NCI-H2171 treated with DMSO at 0.1 percent for 48 hours (cell line): ENCODE results near the gene USP46.

Experiments
- DNase-seq: peaks from one replicate; lab custom pipeline; 2025; lab: John Stamatoyannopoulos, UW

Gene USP46, protein sequence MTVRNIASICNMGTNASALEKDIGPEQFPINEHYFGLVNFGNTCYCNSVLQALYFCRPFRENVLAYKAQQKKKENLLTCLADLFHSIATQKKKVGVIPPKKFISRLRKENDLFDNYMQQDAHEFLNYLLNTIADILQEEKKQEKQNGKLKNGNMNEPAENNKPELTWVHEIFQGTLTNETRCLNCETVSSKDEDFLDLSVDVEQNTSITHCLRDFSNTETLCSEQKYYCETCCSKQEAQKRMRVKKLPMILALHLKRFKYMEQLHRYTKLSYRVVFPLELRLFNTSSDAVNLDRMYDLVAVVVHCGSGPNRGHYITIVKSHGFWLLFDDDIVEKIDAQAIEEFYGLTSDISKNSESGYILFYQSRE

DNA sequence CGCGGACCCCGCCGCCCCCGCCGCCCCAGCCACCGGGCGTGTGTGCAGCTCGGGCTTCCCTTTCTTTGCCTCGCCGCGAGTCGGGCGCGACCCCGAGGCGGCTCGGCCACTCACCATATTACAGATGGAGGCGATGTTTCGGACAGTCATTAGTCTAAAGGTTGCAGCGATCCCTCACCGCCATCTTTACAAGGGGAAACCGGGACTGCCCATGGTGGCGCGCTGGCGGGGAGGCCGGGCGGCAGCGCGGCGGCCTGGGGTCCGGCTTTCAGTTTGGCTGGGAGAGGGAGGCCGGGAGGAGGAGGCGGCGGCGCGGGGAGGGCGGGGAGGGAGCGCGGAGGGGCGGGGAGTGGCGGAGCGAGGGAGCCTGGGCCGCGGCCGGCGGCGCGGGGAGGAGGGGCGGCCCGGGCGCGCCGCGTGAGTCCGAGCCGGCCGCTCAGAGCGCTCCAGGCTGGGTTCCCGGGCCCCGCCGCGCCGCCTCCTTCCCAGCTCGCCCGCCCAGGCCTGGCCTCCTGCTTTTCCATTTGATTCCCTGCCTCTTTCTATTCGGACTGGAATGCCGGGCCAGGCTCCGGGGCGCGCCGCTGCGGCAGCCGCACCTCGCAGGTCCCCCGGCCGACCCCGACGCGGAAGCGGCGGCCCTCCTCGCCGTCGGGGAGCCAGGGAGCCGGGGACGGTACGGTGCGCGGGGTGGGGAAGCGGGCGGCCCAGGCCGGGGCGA lies at the start of gene USP46:
USP46 (minus strand) TSS at position 301 of the 721 bp plus-strand sequence; CDS start at position 150, 151 bp downstream.
- peak; percentile 13 for DNase-seq

DNA sequence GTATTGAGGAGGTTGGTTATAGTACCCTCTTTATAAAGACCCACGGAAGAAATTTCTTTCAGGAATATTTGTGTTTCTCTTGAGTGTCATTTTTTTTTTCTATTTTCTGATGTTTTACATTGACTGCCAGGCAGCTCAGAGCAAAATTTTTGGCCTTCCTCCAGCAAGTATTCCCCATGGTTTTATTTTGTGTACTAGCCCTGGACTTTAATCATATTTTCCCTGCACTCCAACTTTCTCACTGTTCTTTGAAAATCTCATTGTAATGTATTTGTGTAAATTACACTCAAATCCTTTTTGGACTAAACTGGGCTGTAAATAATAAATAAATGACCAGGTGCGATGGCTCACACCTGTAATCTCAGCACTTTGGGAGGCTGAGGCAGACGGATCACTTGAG lies 45.6 kb upstream of the USP46 start:
- DNase-seq: peak; percentile 35

DNA sequence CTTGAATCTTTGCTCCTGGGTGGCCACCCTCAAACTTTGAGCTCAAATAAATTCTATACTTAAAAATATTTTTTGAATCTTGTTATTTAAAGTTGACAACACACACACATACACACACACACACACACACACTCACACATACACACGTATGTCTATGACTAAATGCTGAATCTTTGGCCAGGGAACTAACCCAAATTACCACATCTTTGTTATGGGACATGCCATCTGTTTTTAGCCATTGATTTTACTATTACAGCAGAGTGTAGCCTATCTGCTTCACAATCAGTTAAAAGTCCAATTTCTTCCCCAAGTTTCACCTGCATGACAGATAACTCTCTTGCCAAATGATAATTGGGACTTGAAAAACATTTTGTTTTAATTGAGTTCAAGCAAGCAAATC lies 45.0 kb upstream of the USP46 start:
- peak; percentile 21 for DNase-seq

DNA sequence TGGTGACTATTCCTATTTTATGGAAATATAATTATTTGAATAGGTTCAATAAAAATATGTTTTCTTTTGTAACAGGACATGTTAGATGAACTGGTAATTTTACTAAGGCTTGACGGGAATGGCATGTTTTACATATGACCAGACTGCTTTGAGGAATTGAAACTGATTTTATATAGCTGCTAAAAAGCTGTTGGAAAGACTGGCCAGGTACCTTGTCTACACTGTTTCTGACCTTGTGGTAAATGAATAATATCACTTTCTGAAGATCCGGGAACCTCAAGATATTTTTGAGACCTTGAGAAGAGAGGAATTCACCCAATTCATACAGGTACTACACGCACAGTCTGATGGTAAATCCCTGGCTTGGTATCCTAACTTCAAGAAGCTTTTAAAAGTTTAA lies 42.1 kb upstream of the USP46 start:
- DNase-seq: no peak

DNA sequence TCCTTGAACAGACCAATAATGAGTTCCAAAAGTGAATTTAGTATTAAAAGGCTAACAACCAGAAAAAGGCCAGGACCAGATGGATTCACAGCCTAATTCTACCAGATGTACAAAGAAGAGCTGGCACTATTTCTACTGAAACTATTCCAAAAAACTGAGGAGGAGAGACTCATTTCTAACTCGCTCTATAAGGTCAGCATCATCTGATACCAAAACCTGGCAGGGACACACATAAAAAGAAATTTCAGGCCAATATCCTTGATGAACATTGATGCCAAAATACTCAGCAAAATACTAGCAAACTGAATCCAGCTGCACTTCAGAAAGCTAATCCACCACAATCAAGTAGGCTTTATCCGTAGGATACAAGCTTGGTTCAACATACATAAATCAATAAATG lies 35.8 kb upstream of the USP46 start:
- no peak for DNase-seq

DNA sequence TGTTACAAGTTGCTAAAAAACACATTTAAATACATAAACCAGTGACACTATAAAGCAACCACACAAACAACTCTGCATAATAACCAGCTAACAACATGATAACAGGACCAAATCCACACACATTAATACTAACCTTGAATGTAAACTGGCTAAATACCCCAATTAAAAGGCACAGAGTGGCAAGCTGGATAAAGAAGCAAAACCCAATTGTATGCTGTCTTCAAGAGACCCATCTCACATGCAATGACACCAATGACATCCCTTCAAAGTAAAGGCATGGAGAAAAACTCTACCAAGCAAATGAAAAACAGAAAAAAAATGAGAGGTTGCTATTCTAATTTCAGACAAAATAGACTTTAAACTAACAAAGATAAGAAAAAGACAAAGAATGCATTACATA lies 34.4 kb upstream of the USP46 start:
- DNase-seq: no peak

DNA sequence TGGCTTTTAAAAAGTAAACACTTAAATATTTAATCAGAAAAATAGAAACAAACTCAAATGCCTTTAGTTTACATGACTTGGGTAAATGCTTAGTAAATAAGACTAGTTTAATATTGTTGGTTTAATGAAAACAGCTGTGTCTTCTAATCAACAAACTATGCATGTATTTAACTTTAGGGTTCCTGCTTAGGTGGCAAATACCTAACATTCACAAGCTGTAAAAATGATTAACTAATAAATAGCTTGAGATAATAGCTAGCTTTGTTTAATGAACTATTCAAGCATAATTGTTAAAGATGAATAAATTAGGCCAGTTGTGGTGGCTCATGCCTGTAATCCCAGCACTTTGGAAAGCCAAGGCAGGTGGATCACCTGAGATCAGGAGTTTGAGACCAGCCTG lies 30.0 kb upstream of the USP46 start:
- no peak for DNase-seq

DNA sequence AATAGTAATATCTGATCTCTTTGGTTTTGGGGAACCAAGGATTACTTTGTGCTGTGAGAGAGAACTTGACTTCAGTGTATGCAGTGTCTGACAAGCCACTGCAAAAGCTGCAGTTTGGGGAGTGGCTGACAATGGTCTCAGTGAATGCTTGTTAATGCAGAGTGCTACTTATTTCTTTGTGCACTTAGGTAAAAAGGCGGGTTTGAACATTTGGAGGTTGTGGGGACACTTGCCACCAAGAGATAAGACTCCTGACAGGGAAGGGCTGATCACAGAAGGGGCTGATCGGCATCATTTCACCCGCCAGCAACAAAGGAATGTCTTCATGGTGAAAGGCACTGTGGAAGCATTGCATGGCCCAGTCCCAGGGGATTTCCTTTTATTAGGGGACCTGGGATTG lies 28.6 kb upstream of the USP46 start:
- no peak for DNase-seq

DNA sequence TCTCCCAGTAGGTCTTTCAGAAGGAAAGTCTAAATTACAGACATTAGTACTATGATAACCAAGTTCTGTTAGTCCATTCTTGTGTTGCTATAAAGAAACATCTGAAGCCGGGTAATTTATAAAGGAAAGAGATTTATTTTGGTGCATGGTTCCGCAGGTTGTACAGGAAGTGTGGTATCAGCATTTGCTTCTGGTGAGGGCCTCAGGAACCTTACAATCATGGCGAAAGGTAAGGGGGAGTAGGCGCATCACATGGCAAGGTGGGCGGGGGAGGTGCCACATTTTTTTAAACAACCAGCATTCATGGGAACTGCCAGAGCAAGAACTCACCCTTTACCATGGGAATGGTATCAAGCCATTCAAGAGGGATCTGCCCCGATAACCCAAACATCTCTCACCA lies 26.2 kb upstream of the USP46 start:
- DNase-seq: no peak

DNA sequence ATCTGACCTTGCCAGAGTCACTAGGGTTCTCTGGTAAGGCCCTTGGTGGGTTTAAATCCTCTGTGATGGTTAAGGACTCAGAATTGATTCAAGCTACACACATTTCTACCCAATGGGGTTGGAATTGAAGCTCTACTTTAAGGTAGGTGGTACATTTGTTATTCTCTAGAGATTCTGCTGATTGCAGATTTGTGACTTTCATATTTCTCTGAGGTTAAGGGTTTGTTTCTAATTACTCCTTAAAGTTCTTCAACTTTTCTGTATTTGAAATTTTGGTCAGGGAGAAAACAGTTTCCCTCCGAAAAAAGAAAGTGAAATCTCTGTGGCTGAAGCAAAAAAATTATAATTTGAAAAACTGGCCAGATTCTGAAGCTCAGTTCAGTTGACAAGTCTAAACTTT lies 25.8 kb upstream of the USP46 start:
- DNase-seq: no peak

DNA sequence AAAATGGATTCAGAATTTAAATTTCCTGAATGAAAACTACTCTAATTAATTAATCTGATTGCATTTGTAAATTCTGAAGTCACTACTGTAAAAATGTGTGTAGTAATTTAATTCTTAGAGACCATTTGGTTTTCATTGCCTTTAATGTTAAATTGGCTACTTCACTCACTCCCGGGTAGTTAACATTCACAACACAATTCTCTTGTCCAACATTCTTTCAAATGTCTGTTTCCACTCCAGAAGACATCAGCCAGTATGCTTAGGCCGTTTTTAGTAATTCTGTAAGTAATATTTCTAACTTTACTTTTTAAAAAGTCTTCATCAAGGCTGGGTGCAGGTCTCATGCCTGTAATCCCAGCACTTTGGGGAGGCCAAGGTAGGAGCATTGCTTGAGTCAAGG lies 21.3 kb upstream of the USP46 start:
- DNase-seq: no peak

DNA sequence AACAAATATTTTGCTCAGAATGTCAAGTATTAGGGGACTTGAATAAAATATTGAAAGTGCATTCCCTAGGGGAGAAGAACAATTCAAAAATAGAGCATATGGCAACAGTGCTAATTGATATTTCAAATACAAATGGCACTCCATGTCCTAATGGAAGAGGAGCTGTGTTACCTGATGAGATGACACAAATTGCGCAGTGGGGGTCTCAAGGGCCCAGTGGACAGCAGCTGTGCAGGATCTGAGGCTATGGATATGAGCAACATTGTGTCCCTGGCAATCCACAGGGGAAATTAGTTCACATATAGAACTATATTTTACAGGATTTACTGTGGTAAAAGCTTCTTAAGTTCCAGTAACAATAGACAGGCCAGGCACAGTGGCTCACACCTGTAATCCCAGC lies 17.4 kb upstream of the USP46 start:
- DNase-seq: peak; percentile 58

DNA sequence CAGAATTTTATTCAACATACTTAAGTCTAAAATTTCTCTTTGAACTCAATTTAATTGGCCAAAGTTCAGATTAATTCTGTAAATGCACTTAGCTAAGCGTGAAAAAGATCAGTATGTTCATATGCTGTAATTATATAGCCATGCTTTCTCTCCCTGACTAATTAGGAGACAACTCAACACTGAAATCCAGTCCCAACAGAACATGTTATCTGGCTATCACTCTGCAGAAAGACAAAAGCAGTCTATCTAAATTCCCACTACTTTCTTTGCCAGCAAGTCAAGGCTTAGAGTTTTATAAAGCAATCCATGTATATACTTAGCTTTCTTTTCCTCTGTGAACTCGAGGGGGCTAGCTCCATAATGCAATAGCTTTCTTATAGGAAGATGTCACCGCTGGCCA lies 16.0 kb upstream of the USP46 start:
- DNase-seq: peak; percentile 15

DNA sequence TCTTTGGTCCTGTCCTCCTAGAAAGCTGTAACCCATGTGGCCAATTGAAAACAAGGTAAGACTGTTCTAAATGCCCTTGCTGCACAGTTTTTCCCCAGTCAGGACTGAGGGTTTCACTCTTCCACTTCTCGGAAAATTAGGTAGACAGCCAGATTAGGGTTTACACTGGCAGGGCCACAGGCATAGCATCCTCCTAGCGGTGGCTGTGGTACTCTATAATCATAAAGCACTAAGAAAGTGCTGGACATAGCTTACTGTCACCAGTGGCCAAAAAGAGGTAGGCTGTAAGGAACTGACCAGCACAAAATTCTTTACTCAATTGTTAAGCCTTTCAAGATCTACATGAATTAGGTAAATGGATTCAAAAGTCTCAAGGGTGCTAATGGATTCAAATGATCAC lies 11.6 kb upstream of the USP46 start:
- no peak for DNase-seq

DNA sequence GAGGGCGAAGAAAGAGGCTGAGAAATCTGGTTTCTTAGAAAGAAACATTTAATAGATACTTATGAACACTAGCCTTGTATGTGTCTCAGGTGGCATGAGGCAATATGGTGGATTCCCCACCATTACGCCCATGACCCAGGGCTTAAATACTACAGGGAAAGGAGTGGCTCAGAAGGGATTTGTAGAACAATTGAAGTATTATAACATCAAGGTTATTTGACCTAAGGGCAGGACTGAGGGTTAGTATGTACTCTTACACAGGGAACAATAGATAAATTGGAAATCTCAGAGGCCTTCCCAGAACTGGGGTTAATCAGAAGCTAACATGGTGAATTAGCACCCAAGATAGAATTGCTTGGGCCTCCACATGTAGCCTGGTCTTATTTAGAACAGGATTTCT lies 11.0 kb upstream of the USP46 start:
- no peak for DNase-seq

DNA sequence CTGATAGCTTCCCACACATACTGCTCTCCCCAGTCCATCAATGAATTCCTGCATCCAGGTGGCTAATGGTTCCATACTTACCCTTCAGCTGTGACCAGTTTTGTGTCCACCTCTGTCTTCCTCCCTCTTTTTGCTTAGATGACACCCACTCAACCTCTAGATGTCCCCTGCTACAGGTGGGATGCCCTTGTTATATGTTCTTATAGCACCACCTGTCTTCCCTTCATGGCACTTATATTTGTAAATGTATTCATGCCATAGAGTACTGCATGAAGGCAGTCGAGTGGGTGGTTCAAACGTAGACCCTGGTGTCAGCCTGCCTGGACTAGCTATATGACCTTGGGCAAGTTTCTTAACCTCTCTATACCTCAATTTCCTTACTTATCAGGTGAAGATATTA lies 6.5 kb upstream of the USP46 start:
- peak; percentile 4 for DNase-seq

DNA sequence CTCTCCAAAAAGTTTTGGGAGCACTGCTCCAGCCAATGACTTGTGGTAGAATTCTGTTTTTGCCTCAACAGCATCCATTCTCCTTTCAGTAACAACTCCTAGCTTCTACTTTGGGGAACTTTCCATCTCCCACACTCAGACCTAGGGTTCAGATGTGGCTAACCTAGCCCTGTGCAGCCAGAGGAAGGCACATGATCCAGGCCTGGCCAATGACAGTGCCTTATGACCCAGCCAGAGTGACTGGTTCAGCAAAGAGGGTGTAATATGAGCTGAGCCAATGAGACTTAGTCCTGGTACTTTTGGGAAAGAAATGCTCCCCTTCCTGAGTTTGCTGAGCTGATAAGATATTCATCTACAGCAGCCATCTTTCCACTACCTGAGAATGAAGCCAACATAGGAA lies 5.4 kb upstream of the USP46 start:
- DNase-seq: no peak

DNA sequence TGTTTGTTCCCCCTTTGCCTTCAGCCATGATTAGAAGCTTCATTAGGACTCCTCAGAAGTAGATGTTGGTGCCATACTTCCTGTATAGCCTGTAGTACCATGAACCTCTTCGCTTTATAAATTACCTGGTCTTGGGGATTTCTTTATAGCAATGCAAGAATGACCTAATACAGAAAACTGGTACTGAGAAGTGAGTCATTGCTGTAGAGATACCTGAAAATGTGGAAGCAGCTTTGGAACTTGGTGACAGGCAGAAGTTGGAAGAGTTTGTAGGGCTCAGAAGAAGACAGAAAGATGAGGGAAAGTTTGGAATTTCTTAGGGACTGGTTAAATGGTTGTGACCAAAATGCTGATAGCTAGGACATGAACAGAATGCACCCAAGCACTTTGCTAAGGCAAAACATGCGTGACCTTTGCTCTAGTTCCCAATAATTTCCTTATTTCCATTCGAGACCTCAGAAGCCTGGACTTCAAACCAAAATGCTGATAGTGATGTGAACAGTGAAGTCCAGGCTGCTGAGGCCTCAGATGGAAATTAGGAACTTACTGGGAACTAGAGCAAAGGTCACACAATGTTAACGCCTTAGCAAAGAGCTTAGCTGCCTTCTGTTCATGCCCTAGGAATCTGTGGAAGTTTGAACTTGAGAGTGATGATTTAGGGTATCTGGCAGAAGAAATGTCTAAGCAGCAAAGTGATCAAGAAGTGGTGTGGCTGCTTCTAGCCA lies 3.0 kb upstream of the USP46 start:
- no peak for DNase-seq

DNA sequence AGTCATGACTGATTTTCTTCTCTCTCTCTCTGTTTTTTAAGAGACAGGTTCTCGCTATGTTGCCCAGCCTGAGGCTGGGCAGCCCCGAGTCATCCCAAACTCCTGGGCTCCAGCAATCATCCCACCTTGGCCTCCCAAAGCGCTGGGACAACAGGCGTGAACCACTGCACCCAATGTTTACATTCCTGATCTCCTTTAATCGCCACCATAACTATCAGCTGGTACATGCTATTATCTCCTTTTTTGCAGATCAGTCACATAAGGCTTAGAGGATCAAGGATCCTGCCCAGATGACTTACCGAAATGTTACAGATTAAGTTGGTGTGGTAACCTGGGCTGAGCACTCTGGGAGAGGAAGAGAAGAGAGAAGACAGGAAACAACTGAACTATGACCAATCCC lies 1.5 kb upstream of the USP46 start:
- DNase-seq: no peak

DNA sequence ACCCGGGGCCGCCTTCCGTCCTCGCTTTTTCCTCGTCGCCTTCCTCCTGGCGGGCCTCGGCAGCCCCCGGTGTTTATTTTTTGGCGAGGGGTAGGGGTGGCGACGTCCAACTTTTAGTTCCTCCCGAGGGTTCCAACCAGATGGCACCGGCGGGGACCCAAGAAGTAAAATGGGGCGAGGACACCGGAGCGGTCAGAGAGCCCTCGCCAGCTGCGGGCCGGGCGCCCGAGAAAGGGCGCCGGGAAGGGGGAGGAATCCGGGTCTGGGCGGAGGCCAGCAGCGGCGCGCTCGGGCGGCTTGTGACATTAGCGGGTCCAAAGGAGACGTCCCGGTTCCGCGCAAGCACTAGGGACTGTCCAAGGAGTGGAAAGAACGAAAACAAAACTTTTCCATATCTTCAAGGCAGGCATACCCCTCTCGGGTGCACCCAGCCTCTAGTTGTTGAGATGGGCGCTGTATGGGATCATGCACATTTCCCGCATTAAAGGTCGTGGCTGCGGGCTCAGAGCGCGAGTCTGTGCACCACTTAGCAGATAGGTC lies 691 bp upstream of the USP46 start:
- no peak for DNase-seq

DNA sequence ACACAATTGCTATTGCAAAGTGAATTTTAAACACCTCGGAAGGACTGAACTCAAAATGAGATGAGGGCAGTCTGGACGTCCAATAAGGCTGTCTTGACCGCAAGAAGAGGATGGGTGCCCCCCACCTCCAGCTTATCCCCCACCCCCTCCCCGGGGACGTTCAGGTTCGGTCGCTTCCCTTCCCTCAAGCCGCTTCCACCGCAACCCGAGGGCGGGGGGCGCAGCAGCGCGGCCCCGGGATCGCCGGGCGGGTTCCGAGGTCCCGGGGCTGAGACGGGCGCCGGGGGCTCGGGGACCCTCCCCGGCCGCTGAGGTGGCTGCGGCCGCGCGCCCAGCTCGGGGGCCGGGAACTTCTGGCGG lies 480 bp downstream of the USP46 start:
- DNase-seq: no peak

DNA sequence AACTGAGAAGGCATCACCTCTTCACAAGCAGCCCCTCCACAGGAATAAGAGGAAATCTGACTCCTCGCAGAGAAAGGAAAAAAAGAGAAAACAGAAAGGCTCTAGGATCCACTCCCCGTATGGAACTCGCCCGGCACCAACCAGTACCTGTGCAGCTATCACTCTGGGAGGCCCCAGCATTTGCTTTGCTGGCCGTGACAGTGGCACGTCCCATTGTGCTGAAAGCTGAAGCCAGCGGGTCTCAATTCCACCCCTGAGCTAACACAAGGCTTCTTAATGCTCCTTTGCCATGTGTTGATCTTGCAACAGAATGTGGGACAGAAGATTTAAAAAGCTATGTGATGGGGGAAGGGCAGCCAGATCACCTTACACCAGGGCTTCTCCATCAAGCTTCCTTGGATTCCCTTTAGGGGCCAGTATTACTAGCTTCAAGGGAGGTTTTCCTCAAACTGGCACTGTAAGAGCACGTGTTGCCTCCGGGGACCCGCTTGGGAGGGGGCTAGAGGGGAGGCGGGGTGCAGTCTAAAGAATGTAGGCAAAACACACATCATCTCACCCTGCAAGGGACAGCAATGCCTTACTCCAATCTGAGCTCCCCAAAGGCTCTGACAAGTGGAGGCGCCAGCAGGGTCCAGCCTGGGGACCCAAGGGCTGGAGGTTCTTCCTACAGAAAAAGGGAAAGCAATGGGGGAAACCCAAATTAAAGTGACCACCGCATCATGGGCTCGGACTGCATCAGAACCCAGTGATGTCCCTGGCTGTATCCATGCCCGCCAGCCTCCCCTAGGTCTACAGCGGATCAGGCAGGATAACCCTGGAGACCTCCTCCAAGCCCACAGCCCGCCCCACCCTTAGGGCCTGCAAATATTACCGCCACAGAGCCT lies 1.2 kb downstream of the USP46 start:
- DNase-seq: peak; percentile 79
